ENCODE results near the gene CUX1.

CUX1 gene

DNA sequence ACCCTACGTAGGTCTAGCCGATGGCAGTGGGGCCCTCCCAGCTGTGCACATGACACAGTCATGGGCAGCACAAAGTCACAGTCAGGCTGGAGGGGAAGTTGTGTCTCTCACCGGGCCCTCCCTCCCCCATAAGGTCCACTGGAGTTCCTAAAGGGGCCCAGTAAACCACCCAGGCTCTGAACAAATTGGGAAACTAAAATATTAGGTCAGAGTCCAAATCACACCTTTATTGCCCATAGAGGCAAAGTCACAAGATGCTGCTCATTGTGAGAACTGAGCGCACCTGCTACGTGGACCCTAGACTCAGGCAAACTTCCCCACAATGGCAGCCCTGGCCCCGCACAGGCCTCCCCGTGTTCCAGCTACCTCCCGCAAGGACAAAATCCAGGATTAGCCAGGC, 424.0 kb downstream of the CUX1 start:
- Mint-ChIP-seq H3K4me1 (no peaks in the 10 kb centered on the region), H3K9me3 (no peaks in the 10 kb centered on the region), H3K27ac (no peak overlapping the region), H3K4me3 (no peak overlapping the region), H3K36me3 (peaks cover 2% of the 10 kb centered on the region), H3K27me3 (no peaks in the 10 kb centered on the region)
- DNase-seq = no peak
- CTCF ChIA-PET = interaction anchor here (0.9 kb wide), 1 partner anchor 150 kb away, joined by 3 read pairs; no protein-coding TSS in a partner anchor

DNA sequence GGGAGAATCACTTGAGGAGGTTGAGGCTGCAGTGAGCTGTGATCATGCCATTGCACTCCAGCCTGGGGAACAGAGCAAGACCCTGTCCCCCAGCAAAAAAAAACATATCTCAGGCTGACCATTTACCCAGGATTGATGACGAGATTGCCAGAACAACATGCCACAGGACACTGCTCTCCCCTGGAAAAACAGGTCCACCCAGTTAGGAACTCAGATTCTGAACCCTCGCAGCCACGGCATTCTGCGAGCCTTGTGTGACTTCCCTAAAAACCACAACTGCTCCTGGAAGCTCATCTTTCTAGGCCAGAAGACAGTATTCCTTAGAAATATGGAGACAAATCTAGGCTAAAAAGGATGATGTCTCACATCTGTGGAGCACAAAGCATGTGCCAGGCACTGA, 427.2 kb downstream of the CUX1 start:
- Mint-ChIP-seq H3K27ac (no peak overlapping the region), H3K36me3 (no peaks in the 10 kb centered on the region), H3K4me1 (no peaks in the 10 kb centered on the region), H3K4me3 (no peak overlapping the region), H3K27me3 (no peaks in the 10 kb centered on the region), H3K9me3 (no peaks in the 10 kb centered on the region)
- no peak for DNase-seq
- CTCF ChIA-PET = no interaction called here

DNA sequence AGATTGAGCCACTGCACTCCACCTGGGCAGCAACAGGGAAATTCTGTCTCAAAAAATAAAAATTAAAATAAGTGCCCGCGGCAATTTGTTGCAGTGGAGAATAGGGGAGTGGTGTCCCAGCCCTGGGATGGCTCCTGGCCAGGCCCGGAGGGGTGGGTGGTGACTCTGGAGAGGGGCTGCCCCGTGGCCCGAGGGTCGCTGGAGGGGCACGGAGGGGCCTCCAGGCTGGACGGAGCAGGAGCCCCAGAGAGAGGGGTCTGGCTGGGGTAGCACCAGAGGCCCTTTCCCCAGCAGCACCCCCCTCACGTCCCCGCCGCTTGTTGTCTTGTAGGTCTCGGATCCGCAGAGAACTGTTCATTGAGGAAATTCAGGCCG, 430.6 kb downstream of the CUX1 start:
- Mint-ChIP-seq H3K9me3 (no peaks in the 10 kb centered on the region), H3K4me1 (no peaks in the 10 kb centered on the region), H3K36me3 (peaks cover 2% of the 10 kb centered on the region), H3K27ac (no peak overlapping the region), H3K27me3 (no peaks in the 10 kb centered on the region), H3K4me3 (no peak overlapping the region)
- no peak for DNase-seq
- CTCF ChIA-PET = interaction anchor here (1.1 kb wide), 1 partner anchor 14 kb away, joined by 3 read pairs; no protein-coding TSS in a partner anchor

DNA sequence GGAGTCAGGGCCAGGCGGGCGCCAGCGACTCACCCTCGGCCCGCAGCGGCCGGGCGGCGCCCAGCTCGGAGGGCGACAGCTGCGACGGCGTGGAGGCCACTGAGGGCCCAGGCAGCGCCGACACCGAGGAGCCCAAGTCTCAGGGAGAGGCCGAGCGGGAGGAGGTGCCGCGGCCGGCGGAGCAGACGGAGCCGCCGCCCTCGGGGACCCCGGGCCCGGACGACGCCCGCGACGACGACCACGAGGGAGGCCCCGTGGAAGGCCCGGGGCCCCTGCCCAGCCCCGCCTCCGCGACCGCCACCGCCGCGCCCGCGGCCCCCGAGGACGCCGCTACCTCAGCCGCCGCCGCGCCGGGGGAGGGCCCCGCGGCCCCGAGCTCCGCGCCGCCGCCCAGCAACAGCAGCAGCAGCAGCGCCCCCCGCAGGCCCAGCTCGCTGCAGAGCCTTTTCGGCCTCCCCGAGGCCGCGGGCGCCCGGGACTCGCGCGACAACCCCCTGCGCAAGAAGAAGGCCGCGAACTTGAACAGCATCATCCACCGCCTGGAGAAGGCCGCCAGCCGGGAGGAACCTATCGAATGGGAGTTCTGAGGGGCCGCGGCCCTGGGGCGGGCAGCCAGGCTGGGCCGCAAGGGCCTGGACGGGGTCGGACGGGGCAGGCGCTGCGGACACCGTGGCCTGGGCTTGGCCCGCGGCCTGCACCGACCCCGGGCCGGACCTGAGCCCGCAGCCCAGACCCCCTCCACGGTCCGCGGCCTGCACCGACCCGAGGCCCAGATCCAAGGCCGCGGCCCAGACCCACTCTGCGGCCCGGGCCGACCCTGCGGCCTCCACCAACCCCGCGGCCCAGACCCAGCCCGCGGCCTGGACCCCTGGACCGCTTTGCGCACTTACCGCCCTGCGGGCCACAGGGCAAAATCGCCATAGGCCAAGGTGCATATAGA, 431.3 kb downstream of the CUX1 start:
- CTCF ChIA-PET = no interaction called here
- H3K9me3 Mint-ChIP-seq = no peaks in the 10 kb centered on the region

DNA sequence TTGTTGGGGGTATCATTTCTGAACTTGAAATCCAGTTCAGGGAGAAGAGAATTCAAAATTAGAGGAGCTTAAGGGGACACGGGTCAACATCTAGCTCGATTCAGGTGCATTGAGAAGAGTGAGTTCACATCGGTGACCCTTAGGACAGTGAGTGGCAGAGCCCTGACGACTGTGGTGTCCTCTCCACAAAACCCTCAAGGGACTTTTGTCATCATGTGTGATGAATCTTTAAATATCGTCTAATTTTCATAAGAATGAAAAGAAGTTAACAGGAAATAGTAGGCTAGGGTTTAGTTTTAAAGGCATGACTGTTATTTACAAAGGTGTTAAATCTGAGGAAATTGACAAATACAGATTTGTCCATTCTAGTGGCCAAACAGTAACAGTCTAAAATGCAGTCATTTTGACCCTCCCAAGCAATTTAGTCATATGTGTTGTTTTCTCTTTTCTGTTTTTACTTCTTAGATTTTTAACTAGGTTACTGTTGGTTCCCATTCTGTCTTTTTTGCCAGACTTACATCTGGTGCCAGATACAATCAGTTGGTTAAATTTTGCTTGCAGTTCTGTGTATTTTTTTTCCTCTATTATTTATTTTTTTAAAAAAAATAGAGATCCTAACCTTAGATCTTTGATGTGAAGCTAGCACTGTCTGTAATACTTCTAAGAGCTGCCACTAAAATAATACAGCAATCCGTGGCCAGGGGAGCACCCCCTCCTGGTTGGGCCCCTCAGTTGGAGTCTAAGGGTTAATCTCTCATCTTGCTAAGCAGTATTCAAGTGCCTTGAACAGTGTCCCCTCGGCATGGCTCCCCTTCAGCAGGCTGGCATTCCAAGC, 434.3 kb downstream of the CUX1 start:
- Mint-ChIP-seq H3K27me3 (no peaks in the 10 kb centered on the region), H3K4me3 (no peak overlapping the region), H3K36me3 (peaks cover 2% of the 10 kb centered on the region), H3K9me3 (no peaks in the 10 kb centered on the region), H3K4me1 (no peaks in the 10 kb centered on the region), H3K27ac (no peak overlapping the region)
- CTCF ChIA-PET = interaction anchor here (0.5 to 1.7 kb wide), 6 partner anchors 14 to 711 kb away, joined by 3 to 5 read pairs (median 4); no protein-coding TSS in a partner anchor
- DNase-seq = no peak

More for the DNA sequence above, 431.3 kb downstream of the CUX1 start:
- Mint-ChIP-seq H3K4me1 (no peaks in the 10 kb centered on the region), H3K4me3 (no peak overlapping the region), H3K27ac (no peak overlapping the region), H3K27me3 (no peaks in the 10 kb centered on the region), H3K36me3 (peaks cover 2% of the 10 kb centered on the region)
- no peak for DNase-seq

DNA sequence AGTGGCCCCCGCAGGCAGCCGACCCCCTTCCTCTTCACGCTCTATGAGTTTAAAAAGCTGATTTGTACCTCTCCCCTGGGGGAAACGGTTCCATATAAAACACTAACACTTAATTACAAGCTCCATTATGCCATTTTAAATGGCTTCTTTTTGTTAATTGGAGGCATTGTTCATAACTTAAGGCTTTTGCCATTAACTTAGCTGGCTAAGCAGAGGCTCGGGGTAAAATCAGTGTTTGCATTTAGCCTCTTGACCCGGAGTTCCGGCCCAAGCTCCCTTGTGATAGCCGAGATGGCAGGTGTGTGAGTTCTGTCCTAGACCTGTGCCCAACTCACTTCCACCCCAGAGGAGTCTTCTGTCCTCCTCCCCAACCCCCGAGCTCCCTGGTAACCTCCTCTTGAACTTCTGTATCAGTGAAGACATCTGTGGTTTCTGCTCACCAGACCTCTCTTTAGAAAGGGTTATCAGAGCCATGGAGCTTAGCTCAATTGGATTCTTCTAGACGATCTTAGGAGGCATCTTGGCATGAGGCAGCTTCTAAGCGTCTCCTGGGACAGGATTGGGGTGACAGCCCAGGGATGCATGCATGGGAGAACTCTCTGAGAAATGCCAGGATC, 435.0 kb downstream of the CUX1 start:
- H3K9me3 Mint-ChIP-seq = no peaks in the 10 kb centered on the region
- no peak overlapping the region for H3K4me3 Mint-ChIP-seq
- no peak for DNase-seq
- H3K27me3 Mint-ChIP-seq = no peaks in the 10 kb centered on the region
- peaks cover 2% of the 10 kb centered on the region for H3K36me3 Mint-ChIP-seq
- CTCF ChIA-PET = interaction anchor here (0.5 to 1.7 kb wide), 6 partner anchors 15 to 712 kb away, joined by 3 to 5 read pairs (median 4); no protein-coding TSS in a partner anchor
- no peaks in the 10 kb centered on the region for H3K4me1 Mint-ChIP-seq
- no peak overlapping the region for H3K27ac Mint-ChIP-seq

DNA sequence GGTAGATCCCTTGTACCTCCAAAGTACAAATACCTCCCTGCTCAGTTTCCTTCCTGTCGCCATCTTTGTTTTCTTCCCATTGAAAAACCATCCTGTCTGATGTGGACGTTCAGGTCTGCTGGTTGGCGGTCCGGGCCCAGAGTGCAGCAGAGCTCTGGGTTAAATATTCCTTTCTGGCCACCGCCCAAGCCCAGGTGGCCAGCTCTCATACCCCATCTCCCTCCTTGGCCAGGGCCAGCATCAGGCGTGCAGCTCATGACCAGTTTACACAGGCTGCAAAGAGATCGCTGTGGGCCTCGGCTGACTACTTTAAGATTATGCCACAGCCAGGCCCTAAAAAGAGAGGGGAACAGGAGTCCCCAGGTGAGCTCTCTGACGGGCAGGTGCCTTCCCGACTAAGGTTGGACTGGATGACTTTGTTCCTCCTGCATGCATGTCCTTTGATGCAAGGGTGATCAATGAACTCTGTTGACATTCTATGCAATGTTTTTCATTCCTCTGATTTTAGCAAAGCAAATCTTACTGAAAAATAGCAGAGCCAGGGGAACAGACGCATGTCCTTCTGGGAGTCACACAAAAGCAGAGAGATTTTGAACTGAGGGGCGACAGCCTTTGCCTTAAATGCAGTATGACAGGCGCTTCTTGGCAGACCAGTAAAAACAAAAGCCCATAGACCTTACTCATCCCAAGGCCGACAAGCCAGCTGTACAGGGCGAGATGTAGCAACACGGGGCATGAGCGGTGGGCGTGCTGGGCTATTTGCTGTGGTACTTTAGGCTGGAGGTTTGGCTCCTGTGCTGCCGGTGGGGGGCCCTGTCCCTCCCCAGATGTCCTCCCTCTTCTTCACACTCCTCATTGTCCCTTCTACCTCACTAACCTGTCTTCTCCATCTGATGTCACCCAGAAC, 435.9 kb downstream of the CUX1 start:
- DNase-seq = no peak
- H3K27ac Mint-ChIP-seq = no peak overlapping the region
- H3K4me3 Mint-ChIP-seq = no peak overlapping the region
- H3K9me3 Mint-ChIP-seq = no peaks in the 10 kb centered on the region
- no peaks in the 10 kb centered on the region for H3K4me1 Mint-ChIP-seq
- no peaks in the 10 kb centered on the region for H3K27me3 Mint-ChIP-seq
- H3K36me3 Mint-ChIP-seq = peaks cover 2% of the 10 kb centered on the region
- CTCF ChIA-PET = interaction anchor here (0.8 to 1.3 kb wide), 2 partner anchors 18 to 712 kb away, joined by 3 to 5 read pairs; no protein-coding TSS in a partner anchor

DNA sequence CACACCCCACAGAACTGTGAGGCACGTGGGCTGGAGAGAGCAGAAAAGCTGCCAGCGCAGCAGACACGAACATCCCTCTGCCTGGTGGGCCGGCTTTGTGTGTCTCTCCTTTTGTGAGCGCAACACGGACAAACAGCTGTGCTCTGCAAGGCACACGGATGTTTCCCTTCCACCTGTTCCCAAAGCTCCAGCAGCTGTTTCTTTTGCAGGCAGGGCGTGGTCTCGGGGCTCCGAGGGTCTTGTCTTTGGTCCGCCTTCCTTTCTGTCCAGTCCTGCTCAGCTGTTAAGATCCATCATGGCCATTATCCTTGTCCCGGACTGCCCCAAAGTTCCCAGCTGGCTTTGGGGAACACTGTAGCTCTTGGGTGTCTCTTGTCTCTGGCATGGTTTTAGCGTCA, 436.5 kb downstream of the CUX1 start:
- Mint-ChIP-seq H3K27ac (no peak overlapping the region), H3K9me3 (no peaks in the 10 kb centered on the region), H3K27me3 (no peaks in the 10 kb centered on the region), H3K4me1 (no peaks in the 10 kb centered on the region), H3K4me3 (no peak overlapping the region), H3K36me3 (peaks cover 2% of the 10 kb centered on the region)
- no peak for DNase-seq
- CTCF ChIA-PET = no interaction called here

DNA sequence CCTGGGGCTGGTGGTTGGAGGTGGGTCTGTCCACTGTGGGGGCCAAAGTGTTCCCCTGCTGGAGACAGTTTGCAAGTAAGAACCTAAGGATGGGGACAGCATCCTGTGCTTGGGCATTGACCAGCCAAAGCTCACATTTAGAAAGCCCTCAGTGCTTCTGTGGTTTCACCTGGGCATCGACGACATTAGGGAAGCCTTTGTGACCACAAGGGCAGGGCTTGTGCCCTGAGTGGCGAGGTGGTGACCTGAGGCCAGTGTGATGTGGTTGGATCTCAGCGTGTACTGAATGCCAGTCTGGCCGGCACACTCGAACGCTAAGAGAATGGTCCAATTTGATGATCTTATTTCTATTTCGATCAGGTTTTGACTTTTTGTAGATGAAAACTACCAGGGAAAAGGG, 437.1 kb downstream of the CUX1 start:
- CTCF ChIA-PET = no interaction called here
- DNase-seq = no peak
- no peak overlapping the region for H3K4me3 Mint-ChIP-seq
- H3K9me3 Mint-ChIP-seq = no peaks in the 10 kb centered on the region
- H3K36me3 Mint-ChIP-seq = peaks cover 2% of the 10 kb centered on the region
- no peaks in the 10 kb centered on the region for H3K4me1 Mint-ChIP-seq
- H3K27me3 Mint-ChIP-seq = no peaks in the 10 kb centered on the region
- no peak overlapping the region for H3K27ac Mint-ChIP-seq

DNA sequence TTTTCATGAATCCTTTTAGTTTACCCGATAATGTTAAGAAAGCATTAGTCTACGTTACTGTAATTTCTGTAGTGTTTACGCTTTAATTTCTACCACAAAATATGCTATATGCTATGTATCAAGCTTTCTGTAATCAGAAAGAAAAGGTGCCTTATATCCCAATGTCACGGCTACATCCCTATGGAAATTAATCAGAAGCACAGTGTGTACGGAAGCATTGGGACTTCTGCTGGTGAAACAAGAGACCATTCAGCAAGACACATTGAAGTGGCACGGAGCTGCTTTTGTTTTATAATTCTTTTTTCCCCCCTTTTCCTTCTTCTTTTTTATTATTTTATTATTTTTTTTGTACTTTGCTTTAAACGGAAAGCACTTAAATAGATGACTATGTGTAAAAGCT, 438.1 kb downstream of the CUX1 start:
- no peaks in the 10 kb centered on the region for H3K9me3 Mint-ChIP-seq
- H3K4me3 Mint-ChIP-seq = no peak overlapping the region
- no peak for DNase-seq
- H3K27me3 Mint-ChIP-seq = no peaks in the 10 kb centered on the region
- no peaks in the 10 kb centered on the region for H3K4me1 Mint-ChIP-seq
- H3K27ac Mint-ChIP-seq = no peak overlapping the region
- H3K36me3 Mint-ChIP-seq = peaks cover under 1% of the 10 kb centered on the region
- CTCF ChIA-PET = no interaction called here

DNA sequence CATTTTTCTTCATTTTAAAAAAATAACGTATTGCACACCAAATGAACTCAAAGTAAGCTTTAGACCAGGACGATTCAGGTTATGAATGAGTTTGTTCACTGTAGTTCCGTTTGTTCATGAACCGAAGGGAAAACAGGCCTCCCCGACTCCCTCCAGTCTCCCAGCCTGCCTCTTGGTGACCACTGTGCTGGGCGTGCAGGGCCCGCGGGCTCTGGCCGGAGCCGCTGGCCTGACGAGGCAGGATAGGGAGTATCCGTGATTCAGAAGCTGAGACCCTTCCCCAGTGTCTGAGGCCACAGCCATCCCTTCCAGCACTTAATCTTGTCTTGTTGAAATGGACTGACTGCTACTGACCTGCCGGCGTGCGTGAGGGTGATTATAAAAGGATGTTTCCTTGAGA, 438.5 kb downstream of the CUX1 start:
- H3K27me3 Mint-ChIP-seq = no peaks in the 10 kb centered on the region
- no peak for DNase-seq

DNA sequence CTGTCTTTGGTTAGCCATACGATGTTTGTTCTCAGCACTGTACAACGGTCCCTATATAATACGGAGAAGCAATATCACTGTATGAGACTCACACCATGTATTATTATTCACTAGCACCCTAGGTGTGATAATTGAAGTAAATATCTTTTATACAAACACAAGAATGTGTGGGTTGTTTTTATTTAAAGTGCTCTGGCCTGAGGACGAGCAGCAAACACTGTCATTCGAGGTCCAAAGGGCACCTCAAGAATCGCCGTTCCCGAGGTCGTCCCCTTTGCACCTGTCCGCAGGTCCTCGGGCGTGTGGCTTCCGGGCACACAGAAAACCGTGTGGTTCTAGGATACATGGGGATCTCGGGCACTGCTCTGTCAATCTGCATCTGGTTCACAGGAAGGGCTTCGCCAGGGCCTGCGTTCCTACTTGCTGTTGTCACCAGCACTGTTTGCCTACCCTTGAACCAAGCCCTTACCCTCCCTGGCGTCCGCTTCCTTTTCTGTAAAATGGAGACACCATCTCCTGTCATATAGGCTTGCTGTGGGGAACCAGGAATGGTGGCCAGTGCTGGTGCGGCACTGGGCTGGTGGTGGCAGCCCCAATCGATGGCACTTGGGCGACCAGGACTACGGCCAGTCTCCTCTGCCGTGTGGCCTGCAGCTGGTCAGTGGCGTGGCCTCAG, 440.8 kb downstream of the CUX1 start:
- H3K27me3 Mint-ChIP-seq = no peaks in the 10 kb centered on the region
- H3K9me3 Mint-ChIP-seq = no peaks in the 10 kb centered on the region
- DNase-seq = no peak
- no peak overlapping the region for H3K27ac Mint-ChIP-seq
- no peaks in the 10 kb centered on the region for H3K4me1 Mint-ChIP-seq
- H3K36me3 Mint-ChIP-seq = no peaks in the 10 kb centered on the region
- CTCF ChIA-PET = no interaction called here
- no peak overlapping the region for H3K4me3 Mint-ChIP-seq

More for the DNA sequence above, 438.5 kb downstream of the CUX1 start:
- CTCF ChIA-PET = no interaction called here
- Mint-ChIP-seq H3K4me3 (no peak overlapping the region), H3K27ac (no peak overlapping the region), H3K36me3 (no peaks in the 10 kb centered on the region), H3K9me3 (no peaks in the 10 kb centered on the region), H3K4me1 (no peaks in the 10 kb centered on the region)

DNA sequence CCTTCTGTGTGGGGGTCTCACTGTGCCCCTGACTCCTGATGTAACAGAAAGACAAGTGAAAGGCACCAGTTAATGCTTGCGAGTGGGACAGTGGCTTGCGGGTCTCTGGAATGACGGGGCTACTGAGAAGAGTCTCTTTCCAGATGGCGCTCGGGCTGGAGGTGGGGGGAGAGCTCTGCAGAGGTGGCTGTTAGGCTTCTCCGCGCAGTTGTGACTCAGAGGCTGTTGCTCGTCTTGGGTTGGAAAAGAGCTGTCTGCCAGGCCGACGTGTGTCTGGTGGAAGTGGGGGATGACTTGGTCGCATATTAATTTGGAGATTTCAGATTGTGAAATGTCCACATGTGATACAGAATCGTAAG, 441.3 kb downstream of the CUX1 start:
- Mint-ChIP-seq H3K4me3 (no peak overlapping the region), H3K27ac (no peak overlapping the region)

More for the DNA sequence above, 441.3 kb downstream of the CUX1 start:
- Mint-ChIP-seq H3K27me3 (no peaks in the 10 kb centered on the region), H3K9me3 (no peaks in the 10 kb centered on the region), H3K36me3 (no peaks in the 10 kb centered on the region), H3K4me1 (no peaks in the 10 kb centered on the region)
- no peak for DNase-seq
- CTCF ChIA-PET = no interaction called here

Measured in activated naive CD4-positive, alpha-beta T cell treated with anti-CD3 and anti-CD28 coated beads, Interleukin-2, amount 10 ng/mL, durations not matched to agents 7 days and 5 days (primary cell).